Subcutaneous abdominal adipose tissue (tissue), 5 donors: ENCODE measurements around the gene SLCO2A1.

Experiments
- H3K27ac ChIP-seq: one replicate; pipeline ENCODE4 v1.7.0; 2013; ENCODE audit warnings: low read depth, mild to moderate bottlenecking, inconsistent platforms, low read length, moderate library complexity
- H3K27me3 ChIP-seq, 5 donors: one replicate each; pipeline ENCODE4 v1.7.0; 2013; ENCODE audit warnings: low read length in 5 of 5, inconsistent platforms in 1 of 5; ENCODE audit not compliant: control insufficient read depth in 5 of 5, insufficient read depth in 4 of 5
- H3K36me3 ChIP-seq, 5 donors: one replicate each; pipeline ENCODE4 v1.7.0; 2013; ENCODE audit warnings: low read length in 5 of 5; ENCODE audit not compliant: control insufficient read depth in 5 of 5, insufficient read depth in 5 of 5
- H3K4me1 ChIP-seq, 5 donors: one replicate each; pipeline ENCODE4 v1.7.0; 2013; ENCODE audit warnings: low read length in 5 of 5, mild to moderate bottlenecking in 3 of 5, moderate library complexity in 1 of 5; ENCODE audit not compliant: control insufficient read depth in 5 of 5, insufficient read depth in 5 of 5
- H3K4me3 ChIP-seq, 5 donors: one replicate each; pipeline ENCODE4 v1.7.0; 2013; ENCODE audit warnings: low read length in 5 of 5, low read depth in 1 of 5
- H3K9ac ChIP-seq, 5 donors: one replicate each; pipeline ENCODE4 v1.7.0; 2013; ENCODE audit warnings: low read length in 5 of 5, mild to moderate bottlenecking in 4 of 5, moderate library complexity in 3 of 5
- H3K9me3 ChIP-seq, 5 donors: one replicate each; pipeline ENCODE4 v1.7.0; 2013; ENCODE audit warnings: low read length in 5 of 5; ENCODE audit not compliant: control insufficient read depth in 5 of 5
- donor health status: healthy.
- donor health status: healthy.
- donor health status: healthy.
- donor health status: healthy.
- donor health status: healthy.

The SLCO2A1 gene

DNA sequence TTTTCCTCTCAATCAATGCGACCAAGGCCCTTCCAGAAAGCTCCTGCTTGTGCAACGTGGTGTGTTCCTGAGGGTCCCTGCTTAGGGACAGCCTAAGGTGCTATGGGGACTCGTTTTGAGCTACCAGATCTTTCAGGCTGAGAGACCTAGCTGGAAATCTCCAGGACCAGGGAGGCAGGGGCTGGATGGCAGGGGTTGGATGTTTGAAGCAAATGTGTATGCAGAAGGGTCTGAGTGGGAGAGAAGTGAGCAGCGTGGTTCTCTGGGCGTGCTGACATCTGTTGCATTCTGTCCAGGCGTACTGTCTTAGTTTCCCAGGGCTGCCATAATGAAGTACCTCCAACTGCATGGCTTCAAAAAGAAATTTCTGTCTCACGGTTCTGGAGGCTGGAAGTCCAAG lies 31.7 kb upstream of the SLCO2A1 start:
- H3K27ac ChIP-seq = no peak overlapping the region

DNA sequence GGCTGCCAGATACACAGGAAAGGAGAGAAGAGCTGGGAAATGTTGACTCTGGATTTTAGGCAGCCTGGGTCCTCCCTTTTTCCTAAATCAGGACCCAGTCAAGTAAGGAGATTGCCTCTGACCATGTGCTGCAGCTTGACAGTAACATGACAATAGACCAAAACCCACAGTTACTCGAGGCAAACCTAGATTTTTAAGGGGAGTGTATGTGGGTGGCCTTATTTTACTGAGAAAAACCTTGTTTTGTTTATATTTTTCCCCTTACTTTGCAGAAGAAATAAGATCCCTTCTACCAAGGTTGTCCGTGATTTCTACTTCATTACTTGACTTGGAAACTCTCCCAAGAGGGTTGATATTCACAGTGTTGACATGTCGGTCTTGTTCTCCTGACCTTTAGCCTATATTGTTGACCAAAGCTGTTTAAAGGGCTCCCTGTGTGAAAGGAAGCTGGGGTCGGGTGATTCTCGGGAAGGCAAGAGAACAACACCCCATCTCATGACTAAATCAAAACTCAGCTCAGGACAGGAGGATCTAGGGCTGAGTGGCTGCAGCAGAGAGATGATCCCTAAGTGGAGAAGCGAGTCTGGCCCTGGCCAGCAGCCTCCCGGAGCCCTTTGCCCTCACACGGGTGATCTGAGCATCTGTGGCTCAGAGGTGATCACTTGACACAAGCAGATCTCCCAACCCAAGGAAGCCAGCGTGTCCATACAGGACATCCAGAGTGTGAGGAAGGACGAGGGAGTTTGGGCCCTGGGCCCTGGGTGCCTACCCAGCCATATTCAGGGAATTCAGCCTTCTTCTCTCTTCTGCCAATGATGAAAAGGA lies 31.0 kb upstream of the SLCO2A1 start:
- no peak overlapping the region for H3K4me3 ChIP-seq
- H3K36me3 ChIP-seq = no peaks in the 10 kb centered on the region
- H3K27me3 ChIP-seq = no peaks in the 10 kb centered on the region
- H3K9me3 ChIP-seq = no peaks in the 10 kb centered on the region
- H3K9ac ChIP-seq = no peak overlapping the region
- no peak overlapping the region for H3K27ac ChIP-seq
- peaks cover 13 to 28% (median 22%) of the 10 kb centered on the region in 5 donors for H3K4me1 ChIP-seq

More for the DNA sequence above, 31.7 kb upstream of the SLCO2A1 start:
- Histone ChIP-seq H3K4me1 (peaks cover 13 to 34% (median 26%) of the 10 kb centered on the region in 5 donors), H3K9ac (no peak overlapping the region), H3K36me3 (no peaks in the 10 kb centered on the region), H3K9me3 (no peaks in the 10 kb centered on the region), H3K4me3 (no peak overlapping the region), H3K27me3 (no peaks in the 10 kb centered on the region)

DNA sequence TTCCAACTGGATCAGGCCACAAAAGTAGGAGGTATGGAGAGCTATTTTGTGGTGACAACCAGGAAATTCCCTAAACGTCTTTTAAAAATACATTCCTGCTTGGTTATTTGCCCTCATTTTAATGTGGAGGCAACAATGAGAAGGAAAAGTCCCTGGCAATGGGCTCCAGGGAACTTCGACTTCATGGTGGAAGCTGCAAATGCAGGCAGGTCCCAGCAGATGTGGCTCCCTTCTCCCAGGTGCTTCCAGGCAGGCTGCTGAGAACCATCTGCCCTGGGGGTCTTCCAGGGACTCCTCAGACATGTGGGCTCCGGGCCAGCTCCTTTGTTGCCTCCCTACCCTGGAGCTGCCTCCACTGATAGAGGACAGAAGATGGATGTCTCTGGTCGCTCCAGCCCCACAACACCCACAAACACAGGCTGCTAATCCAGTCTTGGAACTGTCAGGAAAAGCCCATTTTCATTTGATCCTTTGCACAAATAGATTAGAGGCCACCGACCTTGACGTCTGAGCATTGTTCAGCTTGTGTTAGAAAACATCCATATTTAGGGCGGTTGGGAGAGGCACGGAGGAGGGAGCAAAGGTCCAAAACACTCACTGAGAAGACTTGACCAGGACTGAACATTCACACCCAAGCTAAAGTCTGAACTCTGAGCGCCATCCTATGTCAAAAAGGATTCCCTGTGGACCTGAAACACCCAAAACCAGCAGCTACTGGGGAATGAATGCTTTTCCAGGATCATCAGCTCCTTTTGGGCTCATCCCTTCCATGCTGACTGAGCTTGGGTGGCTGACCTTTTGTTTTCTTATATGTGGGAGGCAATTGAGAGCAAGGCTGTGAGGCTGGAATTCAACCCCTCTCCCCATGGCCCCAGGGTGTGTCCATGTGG lies 30.2 kb upstream of the SLCO2A1 start:
- no peak overlapping the region for H3K9ac ChIP-seq
- H3K4me3 ChIP-seq = no peak overlapping the region
- peaks cover 13 to 28% (median 22%) of the 10 kb centered on the region in 5 donors for H3K4me1 ChIP-seq
- H3K27me3 ChIP-seq = no peaks in the 10 kb centered on the region
- no peaks in the 10 kb centered on the region for H3K9me3 ChIP-seq
- no peaks in the 10 kb centered on the region for H3K36me3 ChIP-seq
- no peak overlapping the region for H3K27ac ChIP-seq

DNA sequence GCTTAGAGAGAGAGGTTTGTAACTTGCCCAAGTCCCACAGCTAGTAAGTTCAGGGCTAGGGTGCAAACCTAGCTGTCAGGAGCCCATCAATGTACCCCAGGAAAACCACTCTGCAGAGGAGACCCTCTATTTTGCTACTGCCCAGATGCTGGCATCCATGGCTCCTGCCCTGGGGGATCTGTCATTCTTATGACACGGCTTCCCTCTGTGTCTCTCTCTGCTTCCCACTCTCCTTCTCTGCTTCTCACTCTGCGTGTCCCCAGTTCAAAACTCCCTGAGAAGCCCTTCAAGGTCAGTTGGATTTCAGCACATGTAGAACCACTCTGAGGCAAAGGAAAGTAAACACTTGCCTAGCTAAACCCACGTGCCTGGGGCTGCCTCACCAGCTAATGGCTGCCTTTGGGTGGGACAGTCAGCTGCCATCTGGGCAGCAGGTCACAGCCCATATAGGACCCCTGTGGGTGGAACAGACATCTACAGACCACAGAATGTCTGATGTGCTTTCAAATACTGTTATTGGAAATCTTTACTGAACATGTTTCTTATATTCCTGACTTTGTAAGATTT lies 29.4 kb upstream of the SLCO2A1 start:
- Histone ChIP-seq H3K4me3 (no peak overlapping the region), H3K36me3 (no peaks in the 10 kb centered on the region), H3K9me3 (no peaks in the 10 kb centered on the region), H3K27ac (no peak overlapping the region), H3K9ac (no peak overlapping the region), H3K27me3 (no peaks in the 10 kb centered on the region), H3K4me1 (peaks cover 13 to 28% (median 22%) of the 10 kb centered on the region in 5 donors)

DNA sequence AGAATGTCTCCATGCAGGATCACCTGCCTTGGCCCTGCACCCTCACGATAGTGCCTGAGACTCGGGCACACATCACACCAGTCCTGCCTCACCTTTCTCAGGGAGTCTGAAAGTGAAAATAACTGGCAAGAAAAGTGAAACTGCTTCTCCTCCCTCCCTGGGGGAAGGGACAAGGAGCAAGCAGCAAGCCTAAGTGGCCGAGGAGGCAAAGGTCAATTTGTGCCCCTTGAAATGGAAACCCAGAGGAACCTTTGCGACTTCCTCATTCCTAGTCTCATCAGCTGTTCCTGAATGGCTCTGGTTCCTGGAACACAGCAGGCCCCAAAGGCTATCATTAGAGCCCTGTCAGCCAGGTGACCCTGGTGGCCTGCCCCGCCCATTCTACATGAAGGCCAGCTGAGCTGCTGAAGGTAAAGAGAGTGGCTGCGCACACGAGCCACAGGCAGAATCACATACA lies 28.0 kb upstream of the SLCO2A1 start:
- Histone ChIP-seq H3K27me3 (no peaks in the 10 kb centered on the region), H3K4me3 (no peak overlapping the region), H3K27ac (no peak overlapping the region), H3K9me3 (no peaks in the 10 kb centered on the region), H3K36me3 (no peaks in the 10 kb centered on the region), H3K4me1 (peaks cover 13 to 28% (median 22%) of the 10 kb centered on the region in 5 donors), H3K9ac (no peak overlapping the region)

DNA sequence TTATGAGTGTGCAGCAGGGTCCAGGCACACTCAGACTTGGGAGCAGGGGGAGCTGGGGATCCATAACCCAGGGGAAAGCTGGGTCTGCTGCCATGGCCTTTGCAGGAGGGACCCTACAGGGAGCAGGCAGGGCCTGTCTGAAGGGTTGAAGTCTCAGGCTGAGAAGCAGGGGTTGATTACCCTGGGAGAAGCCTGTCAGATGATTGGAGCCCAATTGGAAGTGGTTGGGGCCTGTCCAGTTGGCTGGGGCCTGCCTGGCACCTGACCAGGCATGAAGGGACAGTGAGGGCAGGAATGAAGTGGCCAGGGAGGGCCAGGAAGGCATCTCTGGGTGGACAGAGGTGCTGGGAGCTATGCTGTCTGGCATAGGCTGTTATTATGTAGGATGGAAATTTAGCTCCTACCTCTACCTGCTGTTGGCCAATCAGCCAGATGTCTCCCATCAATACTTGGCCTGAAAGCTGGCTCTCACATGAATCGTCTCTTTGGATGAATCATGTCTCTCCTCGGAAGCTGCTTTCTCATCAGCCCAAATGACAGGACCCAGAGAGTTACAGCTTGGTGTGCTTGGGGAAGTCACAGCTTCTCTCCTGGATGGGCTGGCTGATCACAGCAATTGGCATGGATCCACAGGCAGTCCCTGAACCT lies 27.4 kb upstream of the SLCO2A1 start:
- Histone ChIP-seq H3K27me3 (no peaks in the 10 kb centered on the region), H3K4me3 (no peak overlapping the region), H3K9me3 (no peaks in the 10 kb centered on the region), H3K27ac (no peak overlapping the region), H3K4me1 (peaks cover 13 to 32% (median 22%) of the 10 kb centered on the region in 5 donors), H3K36me3 (no peaks in the 10 kb centered on the region), H3K9ac (no peak overlapping the region)

DNA sequence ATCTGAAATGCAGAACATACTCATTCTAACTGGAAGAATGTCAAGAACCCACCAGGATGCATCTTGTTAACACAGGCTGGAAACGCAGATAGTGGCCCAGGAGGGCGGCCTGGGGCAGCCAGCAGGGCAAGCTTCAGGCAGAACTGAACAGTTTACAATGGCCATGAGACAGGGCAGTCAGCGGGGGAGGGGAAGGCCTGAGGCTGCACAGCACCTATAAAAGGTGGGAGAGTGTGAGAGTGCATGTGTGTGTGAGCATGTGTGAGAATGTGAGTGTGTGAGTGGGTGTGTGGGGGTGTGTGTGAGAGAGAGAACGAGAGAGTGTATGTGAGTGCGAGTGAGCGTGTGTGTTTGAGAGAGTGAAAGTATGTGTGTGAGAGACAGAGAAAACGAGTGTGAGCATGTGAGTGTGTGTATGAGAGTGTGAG lies 26.8 kb upstream of the SLCO2A1 start:
- H3K36me3 ChIP-seq = no peaks in the 10 kb centered on the region
- H3K9me3 ChIP-seq = no peaks in the 10 kb centered on the region
- peaks cover 14 to 35% (median 22%) of the 10 kb centered on the region in 5 donors for H3K4me1 ChIP-seq
- H3K4me3 ChIP-seq = no peak overlapping the region
- H3K9ac ChIP-seq = no peak overlapping the region
- H3K27ac ChIP-seq = no peak overlapping the region
- no peaks in the 10 kb centered on the region for H3K27me3 ChIP-seq

DNA sequence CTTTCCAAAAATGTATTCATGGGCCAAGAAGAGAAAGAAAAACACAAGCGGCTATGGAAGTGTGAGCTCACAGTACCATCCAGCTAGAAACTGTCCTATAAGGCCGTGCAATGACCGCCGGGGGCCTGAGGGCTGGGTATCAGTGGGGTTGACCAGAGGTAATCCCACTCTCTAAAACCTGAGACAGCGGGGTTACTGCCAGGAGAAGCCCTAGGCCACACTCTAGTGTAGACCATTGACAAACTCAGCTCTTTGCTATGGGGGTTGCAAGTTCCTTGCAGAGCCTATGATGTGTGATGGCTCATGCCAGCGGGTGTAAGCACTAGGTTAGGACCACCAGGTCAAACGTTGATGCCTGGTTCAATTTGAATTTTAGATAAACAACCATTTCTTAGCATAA lies 25.9 kb upstream of the SLCO2A1 start:
- no peaks in the 10 kb centered on the region for H3K9me3 ChIP-seq
- H3K27me3 ChIP-seq = no peaks in the 10 kb centered on the region
- H3K36me3 ChIP-seq = no peaks in the 10 kb centered on the region
- no peak overlapping the region for H3K9ac ChIP-seq
- H3K4me1 ChIP-seq = peaks cover 9 to 27% (median 15%) of the 10 kb centered on the region in 5 donors
- H3K27ac ChIP-seq = no peak overlapping the region
- no peak overlapping the region for H3K4me3 ChIP-seq

DNA sequence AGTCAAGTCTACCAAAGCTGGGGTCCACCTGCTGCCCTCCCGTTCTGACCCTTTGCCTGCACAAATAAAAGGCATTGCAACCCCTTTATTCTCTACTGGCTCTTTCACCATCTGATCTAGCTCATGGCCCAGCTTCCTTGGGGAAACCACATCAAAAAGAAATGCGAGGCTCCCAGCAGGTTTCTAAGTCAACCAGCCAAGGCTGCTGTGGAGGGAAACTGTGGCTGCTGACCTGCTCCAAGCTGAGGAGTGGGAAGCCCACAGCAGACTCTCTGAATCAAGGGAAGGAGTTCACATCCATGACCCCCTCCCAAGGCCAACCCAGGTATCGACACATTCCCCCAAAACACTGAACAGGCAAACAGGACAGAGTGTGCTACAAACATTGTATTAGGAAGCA lies 25.2 kb upstream of the SLCO2A1 start:
- Histone ChIP-seq H3K27me3 (no peaks in the 10 kb centered on the region), H3K27ac (no peak overlapping the region), H3K4me3 (no peak overlapping the region), H3K4me1 (peaks cover 1 to 19% (median 7%) of the 10 kb centered on the region in 5 donors), H3K9ac (no peak overlapping the region), H3K36me3 (no peaks in the 10 kb centered on the region), H3K9me3 (no peaks in the 10 kb centered on the region)
